ENCODE data around the gene BANP. TPM values are rescaled to one million over a fixed set of nuclear protein-coding genes. Genes with fewer than 3 reads are reported as not detected.

BANP gene
- total RNA-seq, 4 donors from 2014 or later, result 18.9 to 33.6 (median 28.2) TPM

DNA sequence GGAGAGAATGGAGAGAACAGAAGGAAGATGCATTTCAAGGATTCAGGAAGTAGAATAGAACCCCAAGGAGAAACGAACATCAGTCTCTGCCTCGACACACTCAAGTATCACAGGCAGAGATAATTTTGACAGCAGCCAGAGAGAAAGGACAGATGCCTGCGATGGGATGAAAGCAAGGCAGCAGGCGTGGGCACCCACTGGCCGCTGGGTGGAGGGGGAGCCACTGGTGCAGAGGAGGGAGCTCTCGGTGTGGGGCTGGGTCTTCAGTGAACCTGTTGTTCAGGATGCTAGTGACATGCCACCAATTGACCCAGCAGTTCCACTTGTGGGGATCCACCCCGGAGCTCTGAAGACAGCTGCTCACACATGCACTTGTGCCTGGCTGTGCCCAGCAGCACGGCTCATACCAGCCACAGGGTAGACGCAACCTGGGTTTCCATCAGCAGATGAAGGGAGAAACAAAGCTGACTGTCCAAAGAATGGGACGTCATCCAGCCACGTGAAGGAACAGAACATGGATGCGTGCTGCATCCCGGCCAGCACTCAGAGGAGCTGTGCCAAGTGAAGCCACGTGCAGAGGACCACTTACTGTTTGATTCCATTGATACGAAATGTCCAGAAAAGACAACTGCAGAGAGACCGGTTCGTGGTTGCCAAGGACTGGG lies 127.0 kb downstream of the BANP start:
- Histone ChIP-seq H3K9me3 (no peaks in the 10 kb centered on the region), H3K36me3 (peaks cover 9 to 58% (median 49%) of the 10 kb centered on the region in 4 donors), H3K27me3 (no peaks in the 10 kb centered on the region), H3K4me1 (no peaks in the 10 kb centered on the region), H3K4me3 (no peak overlapping the region), H3K27ac (replicated peaks in 1 of 4) (no peak overlapping the region)
- TF ChIP-seq POLR2AphosphoS5 (IDR thresholded peaks at IDR 0.05), result no peak
- TF ChIP-seq POLR2A (IDR thresholded peaks at IDR 0.05; ENCODE audit: low read depth), result no peak
- no peak for TF ChIP-seq EP300 (IDR thresholded peaks at IDR 0.05)
- TF ChIP-seq CTCF (IDR thresholded peaks at IDR 0.05), result no peak
- DNase-seq (ENCODE audit: extremely low spot score), result no peak
- intact Hi-C loops (cut with DNase I), result no loop called here
- 90% methylated on average over 15 of the region's 17 CpGs for WGBS

DNA sequence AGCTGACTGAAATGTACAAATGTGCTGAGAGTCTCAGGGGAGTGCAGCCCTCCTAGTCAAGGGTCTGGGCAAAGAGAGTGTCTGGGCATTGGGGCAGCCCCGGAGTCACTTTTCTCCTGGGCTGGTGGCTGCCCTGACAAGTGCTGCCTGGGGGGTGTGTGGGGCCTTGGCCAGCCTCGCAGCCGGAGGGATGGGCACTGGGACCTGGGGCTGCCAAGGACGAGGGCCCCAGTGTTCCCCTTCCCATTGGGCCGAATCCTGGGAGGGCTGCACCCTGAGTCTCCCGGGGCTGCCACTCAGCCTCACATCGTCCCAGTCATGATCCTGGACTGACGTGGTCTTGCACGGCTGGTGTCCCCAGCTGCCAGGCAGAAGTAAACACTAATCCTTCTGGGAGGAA lies 132.3 kb downstream of the BANP start:
- peaks cover 0 to 17% (median 10%) of the 10 kb centered on the region in 4 donors for H3K4me1 ChIP-seq
- no peak overlapping the region for H3K27ac ChIP-seq (replicated peaks in 1 of 4)
- intact Hi-C loops (cut with DNase I), result no loop called here
- TF ChIP-seq CTCF (IDR thresholded peaks at IDR 0.05) (no peak), POLR2AphosphoS5 (IDR thresholded peaks at IDR 0.05) (no peak), EP300 (IDR thresholded peaks at IDR 0.05) (no peak), POLR2A (IDR thresholded peaks at IDR 0.05; ENCODE audit: low read depth) (no peak)
- DNase-seq (ENCODE audit: extremely low spot score), result no peak
- no peak overlapping the region for H3K4me3 ChIP-seq
- 85% methylated on average over 4 of the region's 9 CpGs for WGBS
- peaks cover 5 to 10% (median 10%) of the 10 kb centered on the region in 4 donors for H3K36me3 ChIP-seq
- H3K9me3 ChIP-seq, result no peaks in the 10 kb centered on the region
- peaks cover 0 to 24% (median 0%) of the 10 kb centered on the region in 4 donors for H3K27me3 ChIP-seq

- TF ChIP-seq CTCF (IDR thresholded peaks at IDR 0.05) (no peak), POLR2AphosphoS5 (IDR thresholded peaks at IDR 0.05) (peak in 1 of 2 donors; percentile 28), EP300 (IDR thresholded peaks at IDR 0.05) (no peak), POLR2A (IDR thresholded peaks at IDR 0.05; ENCODE audit: low read depth) (no peak)
Observed at GRCh38 chr16:88084881-88085280, 133.6 kb downstream of the BANP start.

GRCh38 chr16:88086571-88087516 lies 135.6 kb downstream of the BANP start:
- Histone ChIP-seq H3K27ac (replicated peaks in 1 of 4) (no peak overlapping the region), H3K4me3 (peak overlapping the region in 1 of 4 donors; percentile 34), H3K27me3 (peaks cover 0 to 39% (median 0%) of the 10 kb centered on the region in 4 donors), H3K36me3 (peaks cover 5 to 9% (median 9%) of the 10 kb centered on the region in 4 donors), H3K9me3 (no peaks in the 10 kb centered on the region), H3K4me1 (peaks cover 0 to 21% (median 16%) of the 10 kb centered on the region in 4 donors)
- no peak for DNase-seq (ENCODE audit: extremely low spot score)
- 75% methylated on average over 19 of the region's 34 CpGs for WGBS
- intact Hi-C loops (cut with DNase I), result no loop called here
- TF ChIP-seq EP300 (IDR thresholded peaks at IDR 0.05) (no peak), POLR2AphosphoS5 (IDR thresholded peaks at IDR 0.05) (no peak), CTCF (IDR thresholded peaks at IDR 0.05) (no peak), POLR2A (IDR thresholded peaks at IDR 0.05; ENCODE audit: low read depth) (no peak)

More at GRCh38 chr16:88084881-88085280, 133.6 kb downstream of the BANP start:
- Histone ChIP-seq H3K9me3 (no peaks in the 10 kb centered on the region), H3K27ac (replicated peaks in 1 of 4) (no peak overlapping the region), H3K4me1 (peaks cover 0 to 17% (median 10%) of the 10 kb centered on the region in 4 donors), H3K27me3 (peaks cover 0 to 28% (median 0%) of the 10 kb centered on the region in 4 donors), H3K36me3 (peaks cover 5 to 9% (median 9%) of the 10 kb centered on the region in 4 donors), H3K4me3 (no peak overlapping the region)
- WGBS, result 51% methylated on average over 3 of the region's 3 CpGs
- DNase-seq (ENCODE audit: extremely low spot score), result no peak
- intact Hi-C loops (cut with DNase I), result no loop called here

All from esophagus muscularis mucosa (tissue), 4 donors.